HG02870 (cell line): ENCODE data around the gene CAMTA1.

Experiments used
- ATAC-seq: cut with Tn5 transposase; IDR thresholded peaks from one replicate; pipeline ENCODE4 v1.9.1; 2021; ENCODE audit warnings: mild to moderate bottlenecking, moderate library complexity; ENCODE audit not compliant: unreplicated experiment

Gene CAMTA1

DNA sequence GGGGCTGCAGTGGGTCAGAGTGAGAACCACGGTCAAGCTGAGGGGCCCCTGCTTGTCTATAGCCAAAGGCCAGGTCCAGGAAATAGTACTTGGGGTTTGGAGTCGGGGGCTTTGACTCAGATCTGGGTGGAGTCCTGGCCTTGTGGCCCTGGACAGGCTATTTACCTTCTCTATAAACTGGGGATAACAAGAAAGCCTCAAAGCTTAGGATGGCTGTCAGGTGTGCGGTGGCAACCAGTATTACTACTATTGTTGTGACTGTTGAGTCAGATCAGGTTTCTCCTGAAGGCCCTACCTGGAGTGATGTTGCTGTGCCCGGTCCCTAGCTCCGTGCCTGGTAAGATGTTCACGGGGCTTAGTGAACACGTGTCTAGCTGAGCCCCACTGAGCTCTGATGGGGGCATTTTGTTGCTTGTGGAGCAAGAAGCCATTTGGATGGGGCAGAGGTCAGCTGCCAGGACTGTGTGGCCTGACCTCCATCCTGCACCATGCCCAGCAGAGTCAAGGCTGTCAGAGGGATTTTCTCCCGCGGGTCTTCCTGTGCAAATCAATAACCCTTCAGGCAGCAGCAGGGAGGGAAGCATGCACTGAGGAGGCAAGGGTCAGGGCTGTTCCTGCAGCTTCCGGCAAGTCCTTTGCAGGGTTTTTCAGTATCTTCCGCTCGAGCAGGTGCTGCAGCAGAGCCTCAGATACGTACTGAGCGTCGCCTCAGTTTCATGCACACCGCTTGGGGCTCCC lies 170.3 kb downstream of the CAMTA1 start:
- ATAC-seq: no peak

DNA sequence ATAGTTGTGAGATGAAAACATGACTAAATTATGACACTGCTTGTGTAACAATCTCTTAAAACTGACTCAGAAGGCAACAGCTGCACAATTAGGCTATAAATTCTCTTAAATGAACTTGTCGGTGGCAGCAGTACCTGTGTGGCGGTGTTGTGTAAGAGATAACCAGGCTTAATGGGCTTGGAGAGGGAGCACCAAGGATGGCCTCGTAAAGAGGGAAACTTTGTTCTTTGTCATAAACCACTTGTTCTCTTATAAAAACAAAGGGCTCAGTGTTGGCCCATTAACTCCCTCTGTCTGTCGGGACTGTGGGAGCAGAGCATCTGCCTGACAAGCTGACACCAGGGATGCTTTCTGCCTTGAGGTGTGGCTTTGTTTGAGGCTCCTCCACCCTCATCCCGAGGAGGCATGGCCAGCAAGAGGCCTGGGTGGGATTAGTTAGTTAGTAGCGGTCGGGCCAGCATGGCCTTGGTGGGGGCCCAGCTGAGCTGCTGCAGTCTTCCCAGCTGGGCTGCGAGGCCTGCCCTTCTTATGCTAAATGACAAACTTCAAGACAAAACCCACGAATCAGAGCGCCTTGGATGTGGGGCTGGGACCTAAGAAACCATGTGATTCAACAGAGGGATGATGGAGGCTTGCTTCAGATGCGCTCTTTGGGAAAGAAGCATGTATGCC lies 171.4 kb downstream of the CAMTA1 start:
- no peak for ATAC-seq

DNA sequence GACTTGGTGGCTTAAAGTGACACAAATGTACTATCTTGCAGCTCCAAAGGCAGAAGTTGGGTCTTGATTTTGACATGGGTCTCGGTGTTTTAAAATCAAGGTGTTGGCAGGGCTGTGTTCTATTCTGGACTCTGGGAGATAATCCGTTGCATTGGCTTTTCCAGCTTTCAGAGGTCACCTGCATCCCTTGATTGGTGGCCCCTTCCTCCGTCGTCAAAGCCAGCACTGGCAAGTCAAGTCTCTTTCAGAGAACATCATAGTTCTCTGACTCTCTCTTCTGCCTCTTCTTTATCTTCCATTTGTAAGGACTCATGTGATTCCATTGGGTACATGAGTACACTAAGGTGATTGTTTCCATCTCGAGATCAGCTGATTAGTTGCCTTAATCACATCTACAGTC lies 172.1 kb downstream of the CAMTA1 start:
- ATAC-seq: no peak

DNA sequence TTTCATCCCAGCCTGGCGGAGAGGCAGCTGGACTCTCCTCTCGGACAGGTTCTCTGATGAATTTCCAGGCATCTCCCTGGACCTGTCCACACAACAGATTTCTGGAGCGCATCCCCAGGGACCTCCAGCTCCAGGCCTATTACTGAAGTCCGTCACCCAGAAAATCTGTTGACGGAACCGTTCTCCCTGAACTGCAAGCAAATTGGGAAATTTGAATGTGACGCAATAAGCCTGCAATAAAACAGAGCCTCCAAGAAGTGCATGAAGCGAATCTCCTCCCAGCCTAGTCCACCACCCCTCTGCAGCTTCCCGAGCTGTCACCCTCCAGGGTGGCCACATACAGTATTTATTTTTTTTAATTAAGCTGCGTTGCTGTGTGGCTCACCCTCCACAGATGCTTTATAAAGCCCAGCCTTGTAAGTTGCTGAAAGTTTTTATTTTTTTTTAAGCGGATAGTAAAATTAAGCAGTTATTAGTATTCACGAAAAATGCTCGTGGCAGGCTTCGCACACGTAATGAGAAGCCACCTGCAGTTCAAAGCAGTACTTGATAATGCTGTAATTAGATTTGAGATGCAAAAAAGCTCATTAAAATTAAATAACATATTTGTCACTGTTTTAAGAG lies 173.3 kb downstream of the CAMTA1 start:
- ATAC-seq: no peak

DNA sequence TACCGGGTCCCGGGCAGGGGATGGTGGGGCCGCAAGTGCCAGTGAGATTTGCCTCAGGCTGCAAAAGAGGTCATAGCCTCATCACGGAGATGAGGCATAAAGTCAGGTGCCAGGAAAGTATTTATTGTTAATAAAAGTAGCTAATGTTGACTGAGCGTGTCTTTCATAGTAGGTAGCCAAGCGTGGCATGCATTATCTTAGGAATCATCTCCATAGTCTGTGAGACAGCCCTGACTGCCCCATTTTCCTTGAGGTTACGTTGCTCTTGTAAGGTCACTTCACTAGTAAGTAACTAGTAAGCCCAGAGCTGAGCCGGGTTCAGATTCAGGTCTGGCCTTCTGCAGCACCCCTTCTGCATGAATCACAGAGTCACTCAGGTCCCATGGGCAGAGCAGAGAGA lies 174.2 kb downstream of the CAMTA1 start:
- ATAC-seq: no peak

DNA sequence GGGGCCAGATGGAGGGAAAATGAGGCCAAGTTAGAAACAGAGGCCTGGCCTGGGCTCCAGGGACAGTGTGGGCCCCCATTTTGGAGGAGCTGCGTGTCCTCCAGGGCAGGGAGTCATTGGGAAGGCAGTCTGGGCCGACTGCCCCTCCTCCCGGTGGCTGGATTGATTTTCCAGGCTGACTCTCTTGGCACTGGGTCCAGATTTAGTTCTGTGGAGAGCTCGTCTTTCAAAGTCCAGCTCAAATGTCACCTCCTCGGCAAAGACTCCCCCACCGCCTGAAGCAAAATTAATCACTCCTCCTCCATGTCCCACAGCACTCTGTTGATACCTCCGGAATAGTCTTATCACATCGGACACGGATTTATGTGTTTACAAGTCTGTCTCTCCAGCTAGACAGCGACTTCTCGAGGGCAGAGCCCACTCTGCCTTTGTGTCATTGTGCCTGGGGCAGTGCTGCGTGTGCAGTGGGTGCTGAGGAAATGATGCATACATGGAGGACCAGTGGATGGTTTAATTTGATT lies 175.1 kb downstream of the CAMTA1 start:
- no peak for ATAC-seq

DNA sequence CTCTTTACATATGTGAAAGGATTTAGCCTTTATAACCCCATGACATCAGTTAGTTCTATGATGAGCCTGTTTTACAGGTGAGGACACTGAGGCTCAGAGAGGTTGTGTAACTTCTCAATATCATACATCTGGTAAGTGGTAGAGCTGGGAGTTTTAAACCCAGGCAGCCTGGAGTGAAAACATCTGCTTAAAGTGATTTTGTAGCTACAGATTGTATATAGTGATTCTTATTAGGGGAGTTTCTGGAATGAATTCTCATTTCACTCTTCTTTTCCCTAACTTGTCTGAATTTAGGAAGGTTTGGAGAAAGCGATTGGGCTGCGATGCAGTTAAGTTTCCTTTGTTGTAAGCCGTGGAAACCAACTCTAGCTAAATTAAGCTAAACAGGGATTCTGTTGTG lies 175.6 kb downstream of the CAMTA1 start:
- no peak for ATAC-seq

DNA sequence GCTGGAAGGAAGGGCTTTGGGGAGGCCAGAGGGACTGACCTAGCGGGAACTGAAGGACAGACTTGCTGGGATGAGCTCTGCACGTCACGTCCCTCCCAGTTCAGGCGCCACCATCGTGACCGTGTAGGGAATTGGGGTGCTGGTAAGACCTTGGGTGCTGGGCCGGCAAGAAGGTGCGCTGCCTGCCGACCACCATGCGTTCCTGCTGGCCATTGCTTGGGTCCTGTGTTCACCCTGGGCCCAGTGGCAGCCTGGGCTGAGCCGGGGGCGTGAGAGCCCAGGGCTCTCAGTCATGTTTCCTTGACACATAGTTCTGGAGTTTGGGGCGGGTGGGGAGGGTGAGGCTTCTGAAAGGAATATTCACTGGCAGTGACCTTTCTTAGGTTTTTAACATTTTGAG lies 176.0 kb downstream of the CAMTA1 start:
- ATAC-seq: no peak

DNA sequence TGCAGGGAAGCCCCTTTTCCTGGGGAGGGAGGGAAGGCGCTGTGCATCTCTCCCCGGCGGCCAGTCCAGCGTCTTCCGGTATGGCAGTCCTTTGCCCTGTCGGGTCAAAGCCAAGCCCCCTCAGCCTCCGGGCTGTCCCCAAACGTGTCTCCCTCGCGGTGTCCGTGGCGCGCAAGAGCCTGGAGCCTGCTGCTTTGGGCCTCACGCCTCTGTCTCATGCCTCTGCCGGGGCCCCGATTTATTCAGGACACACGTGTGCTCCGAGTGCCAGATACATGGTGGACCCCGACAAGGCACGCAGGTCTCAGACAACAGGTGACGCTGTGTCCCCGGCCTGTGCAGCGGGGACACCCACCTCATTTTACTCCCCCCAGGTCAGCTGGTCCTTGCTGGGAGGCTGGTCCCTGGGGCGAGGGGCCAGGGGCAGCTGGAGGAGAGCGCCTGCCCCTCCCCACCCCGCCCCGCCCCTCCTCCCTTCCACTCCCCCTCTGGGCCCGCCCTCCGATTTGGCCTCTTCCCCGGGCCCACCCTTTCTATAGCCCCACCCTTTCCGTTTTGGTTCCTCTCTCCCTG lies 176.7 kb downstream of the CAMTA1 start:
- no peak for ATAC-seq

DNA sequence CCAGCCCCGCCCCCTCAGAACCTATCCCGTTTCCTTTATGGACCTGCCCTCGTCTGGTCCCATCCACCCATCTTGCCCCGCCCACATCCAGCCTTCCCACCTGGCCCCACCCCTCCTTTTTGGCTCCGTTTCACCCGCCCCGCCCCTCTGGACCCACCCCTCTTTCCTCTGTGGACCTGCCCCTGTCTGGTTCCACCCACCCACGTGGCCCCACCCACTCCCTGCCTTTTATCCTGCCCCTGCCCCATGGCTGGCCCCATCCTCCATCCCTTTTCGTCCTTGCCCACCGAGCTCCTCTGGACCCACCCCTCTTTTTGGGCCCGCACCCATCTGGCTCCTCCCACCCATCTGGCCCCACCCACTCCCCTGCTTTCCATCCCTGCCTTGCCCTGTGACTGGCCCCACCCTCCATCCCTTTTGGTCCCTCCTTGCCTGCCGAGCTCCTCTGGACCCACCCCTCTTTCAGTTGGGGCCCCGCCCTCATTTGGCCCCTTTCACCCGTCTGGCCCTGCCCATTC lies 177.3 kb downstream of the CAMTA1 start:
- no peak for ATAC-seq

DNA sequence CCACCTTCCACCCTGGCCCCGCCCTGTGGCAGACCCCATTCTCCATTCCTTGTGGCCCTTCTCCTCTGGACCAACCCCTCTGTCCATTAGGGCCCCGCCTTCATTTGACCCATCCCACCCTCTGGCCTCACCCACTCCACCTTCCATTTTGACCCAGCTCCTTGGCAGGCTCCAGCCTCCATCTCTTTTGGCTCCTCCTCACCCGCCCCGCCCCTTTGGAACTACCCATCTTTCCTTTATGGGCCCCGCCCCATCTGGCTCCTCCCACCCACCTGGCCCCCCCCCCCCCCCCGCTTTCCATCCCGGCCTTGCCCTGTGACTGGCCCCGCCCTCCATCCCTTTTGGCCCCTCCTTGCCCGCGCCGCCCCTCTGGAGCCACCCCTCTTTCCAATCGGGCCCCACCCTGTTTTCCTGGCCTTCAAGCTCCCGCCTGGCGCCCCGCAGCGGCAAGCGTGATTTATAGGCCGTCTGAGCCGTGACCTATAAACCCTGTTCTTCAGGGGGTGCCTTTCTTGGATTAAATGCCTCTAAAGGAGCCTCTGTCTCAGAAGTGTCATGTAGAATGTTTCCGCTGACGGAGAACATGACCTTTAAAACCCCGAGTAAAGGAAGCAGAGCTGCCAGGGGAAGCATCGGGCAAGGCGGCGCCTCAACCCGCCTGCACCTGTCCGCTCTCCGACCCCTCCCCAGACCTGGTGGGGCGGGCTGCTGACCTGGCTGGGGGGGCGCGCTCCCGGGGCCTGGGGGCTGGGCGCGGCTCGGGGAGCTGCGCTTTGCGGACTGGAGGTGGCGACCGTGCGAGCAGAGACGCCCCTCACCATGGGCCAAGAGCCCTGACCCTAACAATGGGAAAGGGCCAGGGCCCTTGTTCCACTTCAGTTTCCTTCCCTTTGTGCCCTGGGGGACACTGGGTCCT lies 178.0 kb downstream of the CAMTA1 start:
- ATAC-seq: no peak

DNA sequence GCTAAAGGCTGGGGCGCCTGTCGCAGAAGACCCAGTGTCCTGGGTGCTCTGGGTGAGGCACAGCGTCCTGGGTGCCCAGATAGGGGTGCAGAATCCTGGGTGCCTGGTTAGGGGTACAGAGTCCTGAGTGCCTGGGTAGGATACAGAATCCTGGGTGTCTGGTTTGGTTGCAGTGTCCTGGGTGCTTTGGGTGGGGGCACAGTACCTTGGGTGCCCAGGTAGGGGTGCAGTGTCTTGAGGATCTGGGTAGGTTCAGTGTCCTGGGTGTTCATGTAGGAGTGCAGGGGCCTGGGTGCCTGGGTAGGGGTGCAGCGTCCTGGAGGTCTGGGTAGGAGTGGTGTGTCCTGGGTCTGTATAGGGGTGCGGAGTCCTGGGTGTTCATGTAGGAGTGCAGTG lies 178.7 kb downstream of the CAMTA1 start:
- no peak for ATAC-seq

DNA sequence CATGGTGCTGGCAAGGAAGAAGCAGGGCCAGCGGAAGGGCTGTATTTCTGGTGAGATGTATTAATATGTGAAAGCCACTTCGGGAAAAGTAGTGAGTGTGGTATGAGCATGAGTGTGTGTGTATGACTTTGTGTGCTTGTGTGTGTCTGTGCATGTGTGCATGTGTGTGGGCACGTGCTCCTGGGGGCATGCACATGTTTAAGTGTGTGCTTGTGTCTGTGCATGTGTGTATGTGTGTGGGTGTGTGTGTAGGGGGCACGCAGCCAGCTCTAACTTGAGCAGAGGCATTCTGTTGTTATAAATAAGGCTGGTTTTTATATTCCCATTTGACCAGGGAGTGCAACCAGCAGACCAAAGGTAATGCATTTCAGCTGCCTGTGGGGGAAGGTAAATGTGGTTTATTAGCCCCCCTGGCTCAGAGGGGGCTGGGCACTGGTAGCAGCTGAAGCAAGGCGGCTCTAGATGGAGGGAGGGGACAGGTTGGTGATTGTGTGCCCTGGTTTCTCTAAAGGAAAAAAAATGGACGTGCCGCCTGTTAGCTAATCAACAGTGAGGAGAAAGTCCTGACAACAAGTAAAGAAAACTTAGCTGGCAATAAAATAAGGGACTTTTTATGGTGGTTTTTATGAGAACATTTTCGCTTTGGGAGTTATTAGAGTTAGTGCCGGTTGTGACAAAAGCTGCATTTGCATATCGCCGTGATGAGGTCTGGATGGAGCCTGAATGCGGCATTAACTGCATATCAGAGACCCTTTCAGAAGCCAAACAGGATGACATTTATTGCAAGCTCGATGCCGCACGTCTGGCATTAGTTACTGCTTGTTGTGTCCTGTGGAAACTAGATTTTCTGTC lies 180.1 kb downstream of the CAMTA1 start:
- ATAC-seq: no peak

DNA sequence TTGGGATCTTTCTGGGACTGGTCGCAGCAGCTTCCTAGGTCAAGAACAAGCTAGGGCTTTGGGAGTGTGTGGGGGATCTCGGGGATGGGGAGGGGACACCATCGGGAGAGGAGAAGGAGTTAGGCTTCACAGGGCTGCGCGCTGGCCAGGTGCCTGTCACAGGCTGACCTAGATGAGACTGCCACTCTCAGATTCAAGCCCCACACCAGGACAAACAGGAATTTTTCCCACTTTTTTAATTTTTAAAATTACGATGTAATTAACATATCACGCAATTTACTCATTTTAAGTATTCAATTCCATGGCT lies 180.6 kb downstream of the CAMTA1 start:
- no peak for ATAC-seq

DNA sequence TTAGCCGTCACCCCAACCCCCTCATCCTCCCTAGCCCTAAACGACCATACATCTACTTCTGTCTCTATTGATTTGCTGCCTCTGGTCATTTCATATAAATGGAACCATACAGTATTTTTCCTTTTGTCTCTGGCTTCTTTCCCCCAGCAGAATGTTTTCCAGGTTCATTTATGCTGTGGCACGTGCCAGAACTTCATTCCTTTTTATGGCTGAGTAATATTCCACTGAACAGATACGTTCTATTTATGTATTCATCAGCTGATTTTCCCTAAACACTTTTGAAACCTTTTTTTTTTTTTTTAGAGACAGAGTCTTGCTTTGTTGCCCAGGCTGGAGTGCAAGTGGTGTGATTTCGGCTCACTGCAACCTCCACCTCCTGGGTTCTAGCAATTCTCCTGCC lies 181.1 kb downstream of the CAMTA1 start:
- ATAC-seq: no peak

DNA sequence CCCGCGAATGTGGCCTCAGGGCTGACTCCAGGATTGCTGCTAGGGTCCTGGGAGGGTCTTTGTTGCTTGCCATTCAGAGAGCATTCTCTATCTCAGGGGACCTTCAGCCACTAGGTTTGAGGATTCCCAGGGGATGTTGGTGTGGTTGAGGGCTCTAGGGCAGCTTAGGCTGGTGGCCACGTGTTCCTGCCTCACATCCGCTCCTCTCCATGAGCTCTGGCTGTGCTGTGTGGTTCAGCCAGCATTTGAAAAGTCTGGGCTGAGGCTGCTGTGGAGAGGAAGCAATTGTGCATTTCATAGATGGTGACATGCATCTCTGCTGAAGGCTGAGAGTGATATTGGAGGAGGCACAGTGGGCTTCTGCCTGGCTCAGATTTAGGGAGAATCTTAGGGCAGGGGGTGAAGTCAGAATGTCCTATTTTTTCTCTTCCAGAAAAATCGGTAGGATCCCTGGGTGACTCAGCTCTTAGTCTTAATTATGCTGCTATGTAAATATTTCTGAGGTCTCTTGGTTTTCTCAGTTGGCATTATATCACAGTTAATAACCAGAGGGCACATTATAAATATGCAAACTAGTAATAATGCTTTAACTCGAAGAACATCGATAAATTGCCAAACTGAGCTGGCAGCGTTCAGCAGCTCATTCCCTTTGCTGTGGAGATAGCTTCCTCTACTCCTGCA lies 182.3 kb downstream of the CAMTA1 start:
- ATAC-seq: no peak

DNA sequence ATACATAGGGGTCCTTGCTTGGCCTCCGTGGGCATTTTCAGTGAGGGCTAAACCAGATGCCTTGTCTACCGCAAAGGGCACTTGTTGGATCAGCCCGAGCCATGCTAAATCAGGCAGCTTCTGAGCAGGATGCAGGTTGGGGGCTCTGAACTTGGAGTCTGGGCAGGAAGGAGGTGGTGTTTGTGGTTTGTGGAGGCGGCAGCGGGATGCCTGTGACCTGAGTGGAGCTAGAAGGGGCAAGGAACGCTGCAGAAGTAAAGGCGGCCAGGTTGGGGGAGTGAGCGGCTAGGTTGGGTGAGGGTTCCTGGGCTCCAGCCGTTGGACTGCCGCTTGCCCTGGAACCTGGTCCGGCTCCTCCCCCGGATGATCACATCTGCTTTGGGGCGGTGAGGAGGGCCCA lies 183.9 kb downstream of the CAMTA1 start:
- no peak for ATAC-seq

DNA sequence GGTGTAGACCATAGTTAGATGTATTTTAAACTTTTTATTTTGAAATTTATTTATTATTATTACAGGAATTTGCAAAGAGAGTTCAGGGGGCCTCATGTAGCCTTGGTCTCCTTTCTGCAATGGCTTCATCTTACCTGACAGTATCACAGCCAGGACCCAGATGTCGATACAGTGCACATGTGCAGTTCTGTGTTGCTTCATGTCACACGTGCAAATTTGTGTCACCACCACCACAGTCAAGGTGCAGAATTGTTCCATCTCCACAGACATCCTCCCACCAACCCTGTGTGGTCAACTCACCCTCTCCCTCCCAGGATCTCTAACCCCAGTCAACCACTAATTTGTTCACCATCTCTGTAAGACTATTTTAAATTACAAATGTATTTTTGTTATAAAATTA lies 184.5 kb downstream of the CAMTA1 start:
- no peak for ATAC-seq

DNA sequence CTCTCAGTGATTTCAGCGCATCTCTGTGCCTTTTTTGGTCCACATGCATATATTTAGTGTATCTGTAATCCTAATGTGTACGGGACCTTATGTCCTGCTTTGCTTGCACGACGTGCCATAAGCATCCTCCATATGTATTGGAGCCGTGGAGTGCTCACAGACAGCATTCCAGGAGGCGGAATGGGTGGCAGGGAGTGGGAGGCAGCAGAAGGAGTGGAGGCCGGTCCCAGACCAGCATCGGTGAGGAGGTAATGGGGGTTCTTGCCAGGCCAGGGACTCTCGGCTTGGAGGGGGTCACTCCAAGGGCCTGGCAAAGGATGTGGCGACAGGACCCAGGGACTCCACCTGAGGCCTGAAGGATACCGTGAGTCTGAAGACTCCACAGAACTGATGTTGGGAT lies 185.0 kb downstream of the CAMTA1 start:
- ATAC-seq: no peak
